WTC11 (cell line): ENCODE data around the gene ANKRD11. TPM values are rescaled to one million over a fixed set of nuclear protein-coding genes. Genes with fewer than 3 reads are reported as not detected.

Source experiments
- ATAC-seq: fragments of 200-7000 bp; cut with Tn5 transposase; 2 replicates; pipeline ENCODE4 v1.10.0; 2021; ENCODE audit warnings: mild to moderate bottlenecking, moderate library complexity
- CTCF ChIA-PET: fragments of 300-600 bp; sonication (Branson Sonifier 250); formaldehyde crosslinking; loops from one replicate; lab custom pipeline; 2021; ENCODE audit warnings: antibody characterized with exemption; lab: Charles Lee
- POLR2A ChIA-PET: fragments of 350-600 bp; sonication (Branson Sonifier 250); formaldehyde crosslinking; loops from one replicate; lab custom pipeline; 2021; ENCODE audit warnings: antibody characterized with exemption; lab: Charles Lee
- DNase-seq: peaks from one replicate; pipeline ENCODE4 v3.0.0; 2021; ENCODE audit warnings: low spot score
- H3K27ac Mint-ChIP-seq: 2 replicates; pipeline ENCODE4 v1.8.0; 2021; ENCODE audit warnings: mixed read lengths
- H3K27me3 Mint-ChIP-seq: 2 replicates; pipeline ENCODE4 v1.8.0; 2021; ENCODE audit warnings: low read depth, mild to moderate bottlenecking, moderate library complexity, mixed read lengths
- H3K36me3 Mint-ChIP-seq: 2 replicates; pipeline ENCODE4 v1.8.0; 2021; ENCODE audit warnings: mixed read lengths
- H3K4me1 Mint-ChIP-seq: 2 replicates; pipeline ENCODE4 v1.8.0; 2022; ENCODE audit warnings: mixed read lengths
- H3K4me3 Mint-ChIP-seq: 2 replicates; pipeline ENCODE4 v1.8.0; 2021; ENCODE audit warnings: mild to moderate bottlenecking, moderate library complexity, mixed read lengths
- H3K9me3 Mint-ChIP-seq: 2 replicates; pipeline ENCODE4 v1.8.0; 2021; ENCODE audit warnings: mixed read lengths
- ATF1 ChIP-seq: sonication (generic); formaldehyde crosslinking; IDR thresholded peaks from 2 replicates; pipeline ENCODE4 v1.8.1; 2023; ENCODE audit warnings: mild to moderate bottlenecking, moderate library complexity, missing genetic modification reagents
- ATF2 ChIP-seq: sonication (generic); formaldehyde crosslinking; IDR thresholded peaks from 2 replicates; pipeline ENCODE4 v1.8.1; 2022; ENCODE audit warnings: low read depth, missing genetic modification reagents, borderline replicate concordance
- CDX4 ChIP-seq: fragments of 250-450 bp; sonication (Bioruptor Pico); IDR thresholded peaks from 2 replicates; pipeline ENCODE4 v1.9.0; 2021; ENCODE audit warnings: moderate library complexity, mild to moderate bottlenecking, inconsistent platforms, borderline replicate concordance
- CTCF ChIP-seq: fragments of 200-600 bp; IDR thresholded peaks from 2 replicates; pipeline ENCODE4 v1.8.0; 2022; ENCODE audit warnings: antibody characterized with exemption
- ETV6 ChIP-seq: sonication (generic); formaldehyde crosslinking; IDR thresholded peaks from 2 replicates; pipeline ENCODE4 v1.8.1; 2022; ENCODE audit warnings: mild to moderate bottlenecking, missing genetic modification reagents
- FOXJ3 ChIP-seq: sonication (generic); formaldehyde crosslinking; IDR thresholded peaks from 2 replicates; pipeline ENCODE4 v1.9.0; 2021; ENCODE audit warnings: missing genetic modification reagents, mild to moderate bottlenecking, borderline replicate concordance
- HMGXB4 ChIP-seq: sonication (generic); formaldehyde crosslinking; IDR thresholded peaks from 2 replicates; pipeline ENCODE4 v1.8.1; 2023; ENCODE audit warnings: mild to moderate bottlenecking, moderate library complexity, missing genetic modification reagents
- NFYB ChIP-seq: sonication (generic); formaldehyde crosslinking; conservative IDR thresholded peaks from 2 replicates; pipeline ENCODE4 v1.8.0; 2022; ENCODE audit warnings: low read depth, missing genetic modification reagents
- SMAD3 ChIP-seq: sonication (generic); formaldehyde crosslinking; IDR thresholded peaks from 2 replicates; pipeline ENCODE4 v1.8.0; 2022; ENCODE audit warnings: missing genetic modification reagents, mild to moderate bottlenecking, borderline replicate concordance
- SOX15 ChIP-seq: fragments of 250-450 bp; sonication (Bioruptor Pico); IDR thresholded peaks from 2 replicates; pipeline ENCODE4 v1.9.0; 2021; ENCODE audit warnings: mild to moderate bottlenecking
- TCF7 ChIP-seq: sonication (generic); formaldehyde crosslinking; IDR thresholded peaks from 2 replicates; pipeline ENCODE4 v1.8.0; 2022; ENCODE audit warnings: mild to moderate bottlenecking, low read depth, missing genetic modification reagents, moderate library complexity
- ZBTB43 ChIP-seq: sonication (generic); formaldehyde crosslinking; IDR thresholded peaks from 2 replicates; pipeline ENCODE4 v1.8.1; 2023; ENCODE audit warnings: mild to moderate bottlenecking, missing genetic modification reagents
- ZMAT4 ChIP-seq: fragments of 250-450 bp; sonication (Bioruptor Pico); IDR thresholded peaks from 2 replicates; pipeline ENCODE4 v1.9.0; 2021; ENCODE audit warnings: mild to moderate bottlenecking
- ZNF121 ChIP-seq: sonication (generic); formaldehyde crosslinking; IDR thresholded peaks from 2 replicates; pipeline ENCODE4 v1.8.0; 2023; ENCODE audit warnings: missing genetic modification reagents
- ZNF396 ChIP-seq: fragments of 250-450 bp; sonication (Bioruptor Pico); IDR thresholded peaks from 2 replicates; pipeline ENCODE4 v1.8.0; 2021; ENCODE audit warnings: mild to moderate bottlenecking, moderate library complexity, borderline replicate concordance
- ZNF416 ChIP-seq: fragments of 250-450 bp; sonication (Bioruptor Pico); IDR thresholded peaks from 2 replicates; pipeline ENCODE4 v1.9.0; 2021; ENCODE audit warnings: mild to moderate bottlenecking, inconsistent platforms
- total RNA-seq: library from RNA; stranded (reverse); gene quantifications from 3 replicates; pipeline ENCODE4 v1.2.3, GENCODE V29; 2021
- TF ChIP-seq, protein P1 (sequence below): fragments of 250-450 bp; sonication (Bioruptor Pico); IDR thresholded peaks from 2 replicates; pipeline ENCODE4 v1.9.0; 2021; ENCODE audit warnings: mild to moderate bottlenecking

The ANKRD11 gene
- total RNA-seq, 1 experiment from 2014 or later, result 184 TPM

GRCh38 chr16:89473791-89474414 is 16.5 kb downstream of the ANKRD11 start (continued):
- TF ChIP-seq CTCF, result no peak
- TF ChIP-seq CDX4 (CRISPR knock-in tag), result no peak
- TF ChIP-seq ETV6, result no peak
- TF ChIP-seq ZNF396 (CRISPR knock-in tag), result no peak

- Mint-ChIP-seq H3K27me3 (no peaks in the 10 kb centered on the region), H3K4me1 (peaks cover 57% of the 10 kb centered on the region), H3K27ac (peak overlapping the region; percentile 42), H3K4me3 (no peak overlapping the region), H3K36me3 (no peaks in the 10 kb centered on the region), H3K9me3 (peaks cover 3% of the 10 kb centered on the region; the same call in 1 of the 2 replicates)
- ATAC-seq (no peak), DNase-seq (no peak)
- TF ChIP-seq FOXJ3 (no peak), TCF7 (no peak), NFYB (CRISPR knock-in tag) (no peak), SMAD3 (no peak), ZMAT4 (CRISPR knock-in tag) (no peak), ZNF121 (no peak), HMGXB4 (CRISPR knock-in tag) (no peak), SOX15 (CRISPR knock-in tag) (no peak), ATF2 (CRISPR knock-in tag) (no peak), CDX4 (CRISPR knock-in tag) (no peak), ATF1 (CRISPR knock-in tag) (no peak), ZBTB43 (no peak), ZNF416 (CRISPR knock-in tag) (no peak)
- TF ChIP-seq, protein P1, sequence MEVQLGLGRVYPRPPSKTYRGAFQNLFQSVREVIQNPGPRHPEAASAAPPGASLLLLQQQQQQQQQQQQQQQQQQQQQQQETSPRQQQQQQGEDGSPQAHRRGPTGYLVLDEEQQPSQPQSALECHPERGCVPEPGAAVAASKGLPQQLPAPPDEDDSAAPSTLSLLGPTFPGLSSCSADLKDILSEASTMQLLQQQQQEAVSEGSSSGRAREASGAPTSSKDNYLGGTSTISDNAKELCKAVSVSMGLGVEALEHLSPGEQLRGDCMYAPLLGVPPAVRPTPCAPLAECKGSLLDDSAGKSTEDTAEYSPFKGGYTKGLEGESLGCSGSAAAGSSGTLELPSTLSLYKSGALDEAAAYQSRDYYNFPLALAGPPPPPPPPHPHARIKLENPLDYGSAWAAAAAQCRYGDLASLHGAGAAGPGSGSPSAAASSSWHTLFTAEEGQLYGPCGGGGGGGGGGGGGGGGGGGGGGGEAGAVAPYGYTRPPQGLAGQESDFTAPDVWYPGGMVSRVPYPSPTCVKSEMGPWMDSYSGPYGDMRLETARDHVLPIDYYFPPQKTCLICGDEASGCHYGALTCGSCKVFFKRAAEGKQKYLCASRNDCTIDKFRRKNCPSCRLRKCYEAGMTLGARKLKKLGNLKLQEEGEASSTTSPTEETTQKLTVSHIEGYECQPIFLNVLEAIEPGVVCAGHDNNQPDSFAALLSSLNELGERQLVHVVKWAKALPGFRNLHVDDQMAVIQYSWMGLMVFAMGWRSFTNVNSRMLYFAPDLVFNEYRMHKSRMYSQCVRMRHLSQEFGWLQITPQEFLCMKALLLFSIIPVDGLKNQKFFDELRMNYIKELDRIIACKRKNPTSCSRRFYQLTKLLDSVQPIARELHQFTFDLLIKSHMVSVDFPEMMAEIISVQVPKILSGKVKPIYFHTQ, result no peak
- POLR2A ChIA-PET, result no interaction called here
- CTCF ChIA-PET, result no interaction called here
Observed at GRCh38 chr16:89473136-89473712, 17.1 kb downstream of the ANKRD11 start.
